Loucy (cell line): ENCODE measurements around the gene GBGT1.

Experiments used
- EZH2phosphoT487 ChIP-seq: fragments of 200-600 bp; IDR thresholded peaks from 2 replicates; pipeline ENCODE4 v1.6.1; 2018; ENCODE audit warnings: antibody characterized with exemption, mild to moderate bottlenecking, moderate library complexity, borderline replicate concordance
- TF ChIP-seq, protein P1 (sequence below): fragments of 200-600 bp; sonication (generic); conservative IDR thresholded peaks from 2 replicates; pipeline ENCODE4 v1.5.1; 2014; ENCODE audit warnings: mild to moderate bottlenecking, antibody characterized with exemption, low read length

DNA sequence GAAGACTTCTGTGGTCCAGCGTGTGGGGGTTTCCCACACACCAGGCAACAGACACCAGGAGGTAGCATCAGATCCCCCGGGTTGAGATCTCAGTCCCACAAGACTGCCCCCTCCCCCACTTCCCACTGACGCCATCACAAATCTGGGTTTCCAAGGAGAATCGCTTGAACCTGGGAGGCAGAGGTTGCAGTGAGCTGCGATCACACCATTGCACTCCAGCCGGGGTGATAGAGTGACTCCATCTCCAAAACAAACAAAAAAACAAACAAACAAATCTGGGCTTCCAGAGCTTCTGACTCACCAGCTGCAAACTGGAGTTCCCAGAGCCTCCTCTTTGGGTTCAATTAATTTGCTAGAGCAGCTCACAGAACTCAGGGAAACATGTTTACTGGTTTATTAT lies 4.7 kb upstream of the GBGT1 start:
- TF ChIP-seq, protein P1, sequence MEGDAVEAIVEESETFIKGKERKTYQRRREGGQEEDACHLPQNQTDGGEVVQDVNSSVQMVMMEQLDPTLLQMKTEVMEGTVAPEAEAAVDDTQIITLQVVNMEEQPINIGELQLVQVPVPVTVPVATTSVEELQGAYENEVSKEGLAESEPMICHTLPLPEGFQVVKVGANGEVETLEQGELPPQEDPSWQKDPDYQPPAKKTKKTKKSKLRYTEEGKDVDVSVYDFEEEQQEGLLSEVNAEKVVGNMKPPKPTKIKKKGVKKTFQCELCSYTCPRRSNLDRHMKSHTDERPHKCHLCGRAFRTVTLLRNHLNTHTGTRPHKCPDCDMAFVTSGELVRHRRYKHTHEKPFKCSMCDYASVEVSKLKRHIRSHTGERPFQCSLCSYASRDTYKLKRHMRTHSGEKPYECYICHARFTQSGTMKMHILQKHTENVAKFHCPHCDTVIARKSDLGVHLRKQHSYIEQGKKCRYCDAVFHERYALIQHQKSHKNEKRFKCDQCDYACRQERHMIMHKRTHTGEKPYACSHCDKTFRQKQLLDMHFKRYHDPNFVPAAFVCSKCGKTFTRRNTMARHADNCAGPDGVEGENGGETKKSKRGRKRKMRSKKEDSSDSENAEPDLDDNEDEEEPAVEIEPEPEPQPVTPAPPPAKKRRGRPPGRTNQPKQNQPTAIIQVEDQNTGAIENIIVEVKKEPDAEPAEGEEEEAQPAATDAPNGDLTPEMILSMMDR: no peak
- TF ChIP-seq EZH2phosphoT487: no peak
